Kidney epithelial cell (primary cell): ENCODE measurements around the gene SV2B. TPM values are rescaled to one million over a fixed set of nuclear protein-coding genes. Genes with fewer than 3 reads are reported as not detected.
A peak's percentile ranks its signal among the peaks of the same experiment; 100 is the strongest.

Experiments used
- DNase-seq: peaks from one replicate; pipeline ENCODE4 v3.0.0-alpha.2; 2010; ENCODE audit warnings: low read depth
- H3K27me3 ChIP-seq: 2 replicates; pipeline ENCODE4 v1.6.0; 2011; ENCODE audit warnings: low read length; ENCODE audit not compliant: control insufficient read depth, insufficient read depth
- H3K36me3 ChIP-seq: 2 replicates; pipeline ENCODE4 v1.5.1; 2011; ENCODE audit warnings: low read length; ENCODE audit not compliant: control insufficient read depth, insufficient read depth
- H3K4me3 ChIP-seq: 2 replicates; pipeline ENCODE4 v1.5.1; 2011; ENCODE audit warnings: low read depth, mild to moderate bottlenecking, control low read depth, low read length
- total RNA-seq: library from RNA; depleted of rRNA; stranded (reverse); fragments of >200 nt; gene quantifications from 2 replicates; pipeline ENCODE4 v1.2.3, GENCODE V29; 2015
- TF ChIP-seq, protein P1 (sequence below): IDR thresholded peaks from 2 replicates; pipeline ENCODE4 v1.5.1; 2011; ENCODE audit warnings: mild to moderate bottlenecking, moderate library complexity, low read length, control low read depth, inconsistent platforms; ENCODE audit not compliant: insufficient read depth, poor library complexity, severe bottlenecking

The SV2B gene
- total RNA-seq, 1 donor from 2014 or later = 1.8 TPM

DNA sequence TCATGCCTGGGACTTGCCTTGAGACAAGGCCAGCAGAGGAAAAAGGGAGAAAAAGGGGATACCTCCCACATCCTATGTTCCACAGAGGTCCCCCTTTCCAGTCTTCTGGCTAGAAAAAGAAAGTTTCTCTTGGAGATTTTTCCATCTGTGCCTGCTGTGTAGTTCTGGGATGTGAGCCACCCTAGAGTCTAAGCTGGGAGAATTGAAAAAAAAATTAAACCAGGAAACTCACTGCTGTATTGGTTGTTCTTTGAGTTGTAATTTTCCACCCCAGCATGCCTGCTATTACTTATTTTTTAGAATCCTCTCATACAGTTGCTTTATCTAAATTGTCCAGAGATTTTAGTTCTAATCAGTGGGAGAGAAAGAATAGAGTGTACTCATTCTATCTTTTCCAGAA lies 68.4 kb downstream of the SV2B start:
- H3K36me3 ChIP-seq = no peaks in the 10 kb centered on the region
- no peak for DNase-seq
- no peak overlapping the region for H3K4me3 ChIP-seq
- TF ChIP-seq, protein P1, sequence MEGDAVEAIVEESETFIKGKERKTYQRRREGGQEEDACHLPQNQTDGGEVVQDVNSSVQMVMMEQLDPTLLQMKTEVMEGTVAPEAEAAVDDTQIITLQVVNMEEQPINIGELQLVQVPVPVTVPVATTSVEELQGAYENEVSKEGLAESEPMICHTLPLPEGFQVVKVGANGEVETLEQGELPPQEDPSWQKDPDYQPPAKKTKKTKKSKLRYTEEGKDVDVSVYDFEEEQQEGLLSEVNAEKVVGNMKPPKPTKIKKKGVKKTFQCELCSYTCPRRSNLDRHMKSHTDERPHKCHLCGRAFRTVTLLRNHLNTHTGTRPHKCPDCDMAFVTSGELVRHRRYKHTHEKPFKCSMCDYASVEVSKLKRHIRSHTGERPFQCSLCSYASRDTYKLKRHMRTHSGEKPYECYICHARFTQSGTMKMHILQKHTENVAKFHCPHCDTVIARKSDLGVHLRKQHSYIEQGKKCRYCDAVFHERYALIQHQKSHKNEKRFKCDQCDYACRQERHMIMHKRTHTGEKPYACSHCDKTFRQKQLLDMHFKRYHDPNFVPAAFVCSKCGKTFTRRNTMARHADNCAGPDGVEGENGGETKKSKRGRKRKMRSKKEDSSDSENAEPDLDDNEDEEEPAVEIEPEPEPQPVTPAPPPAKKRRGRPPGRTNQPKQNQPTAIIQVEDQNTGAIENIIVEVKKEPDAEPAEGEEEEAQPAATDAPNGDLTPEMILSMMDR = no peak
- H3K27me3 ChIP-seq = no peaks in the 10 kb centered on the region

DNA sequence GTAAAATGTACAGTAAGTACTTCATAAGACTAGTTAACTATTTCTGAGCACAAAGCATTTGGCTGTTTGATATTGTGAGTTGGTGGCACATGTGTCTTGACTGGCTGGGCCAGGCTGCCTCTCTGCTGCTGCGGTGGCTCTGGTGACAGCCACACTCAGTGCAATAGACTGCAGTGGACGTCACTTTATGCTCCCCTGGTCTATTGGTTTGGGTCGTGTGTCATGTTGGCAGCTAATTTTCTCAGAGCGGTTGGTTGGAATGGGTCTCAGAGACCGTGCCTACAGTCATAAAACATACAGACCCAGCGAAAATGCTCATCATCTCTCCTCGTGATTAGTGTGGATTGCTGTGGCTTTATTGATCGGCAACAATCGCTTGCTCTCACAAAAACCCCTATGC lies 71.3 kb downstream of the SV2B start:
- DNase-seq = no peak
- no peaks in the 10 kb centered on the region for H3K36me3 ChIP-seq
- H3K27me3 ChIP-seq = no peaks in the 10 kb centered on the region
- TF ChIP-seq, protein P1 = no peak
- H3K4me3 ChIP-seq = no peak overlapping the region

DNA sequence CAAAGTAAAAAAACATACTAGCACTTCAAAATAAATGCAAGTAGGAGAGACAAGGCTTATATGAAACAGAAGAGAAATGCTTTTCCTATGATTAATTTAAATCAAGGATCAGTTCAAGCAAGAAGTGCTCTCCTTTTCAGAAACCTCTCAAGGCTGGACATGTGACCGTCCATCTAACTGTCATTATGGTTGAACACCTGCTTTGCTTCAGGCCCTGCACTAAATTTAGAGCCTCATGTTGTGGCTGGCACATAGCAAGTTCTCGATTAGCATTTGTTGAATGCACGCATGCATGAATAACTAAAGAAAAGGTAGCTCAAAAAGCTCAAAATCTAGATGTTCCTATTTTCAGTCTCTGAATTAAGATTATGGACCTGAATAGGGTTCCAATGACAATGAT lies 82.0 kb downstream of the SV2B start:
- no peaks in the 10 kb centered on the region for H3K36me3 ChIP-seq
- DNase-seq = no peak
- H3K27me3 ChIP-seq = no peaks in the 10 kb centered on the region
- H3K4me3 ChIP-seq = no peak overlapping the region
- TF ChIP-seq, protein P1 = no peak

DNA sequence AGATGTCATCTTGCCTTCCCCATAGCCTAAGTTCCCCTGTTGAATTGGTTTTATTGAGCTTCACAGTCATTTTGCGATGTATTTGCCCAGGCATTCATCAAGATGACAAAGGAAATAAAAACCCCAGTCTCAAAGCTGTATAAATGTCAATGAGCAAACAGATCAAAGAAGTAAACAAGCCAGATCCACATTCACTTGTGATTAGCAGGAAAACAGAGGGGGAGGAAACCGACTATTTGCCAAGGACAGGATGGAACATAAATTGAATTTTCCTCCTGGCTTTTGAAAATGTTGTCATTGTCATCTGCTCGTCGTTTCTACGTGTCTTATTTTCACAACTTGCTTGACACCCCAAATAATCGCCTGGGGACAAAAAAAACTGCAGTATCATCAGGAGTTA lies 83.5 kb downstream of the SV2B start:
- DNase-seq = no peak
- Histone ChIP-seq H3K36me3 (no peaks in the 10 kb centered on the region), H3K4me3 (no peak overlapping the region), H3K27me3 (no peaks in the 10 kb centered on the region)
- TF ChIP-seq, protein P1 = no peak

DNA sequence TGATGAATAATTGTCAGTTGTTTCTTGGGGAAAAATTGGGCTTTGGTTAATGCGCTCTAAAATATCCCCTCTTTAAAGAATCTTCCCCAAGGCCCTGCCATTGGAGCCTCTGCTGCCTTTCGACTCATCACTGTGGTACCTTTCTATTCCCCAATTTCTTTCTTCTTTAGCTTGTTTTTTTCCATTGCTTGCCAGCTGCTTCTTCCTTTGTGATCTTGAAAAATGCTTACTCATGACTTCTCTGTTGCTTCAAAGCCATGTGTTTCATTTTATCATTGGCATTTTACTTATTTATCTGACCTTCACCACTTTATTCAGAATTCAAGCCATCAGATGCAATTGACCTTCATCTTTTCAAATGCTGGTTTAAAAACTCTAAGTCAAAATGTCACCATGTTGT lies 84.4 kb downstream of the SV2B start:
- TF ChIP-seq, protein P1 = no peak
- Histone ChIP-seq H3K27me3 (no peaks in the 10 kb centered on the region), H3K4me3 (no peak overlapping the region), H3K36me3 (no peaks in the 10 kb centered on the region)
- DNase-seq = no peak

DNA sequence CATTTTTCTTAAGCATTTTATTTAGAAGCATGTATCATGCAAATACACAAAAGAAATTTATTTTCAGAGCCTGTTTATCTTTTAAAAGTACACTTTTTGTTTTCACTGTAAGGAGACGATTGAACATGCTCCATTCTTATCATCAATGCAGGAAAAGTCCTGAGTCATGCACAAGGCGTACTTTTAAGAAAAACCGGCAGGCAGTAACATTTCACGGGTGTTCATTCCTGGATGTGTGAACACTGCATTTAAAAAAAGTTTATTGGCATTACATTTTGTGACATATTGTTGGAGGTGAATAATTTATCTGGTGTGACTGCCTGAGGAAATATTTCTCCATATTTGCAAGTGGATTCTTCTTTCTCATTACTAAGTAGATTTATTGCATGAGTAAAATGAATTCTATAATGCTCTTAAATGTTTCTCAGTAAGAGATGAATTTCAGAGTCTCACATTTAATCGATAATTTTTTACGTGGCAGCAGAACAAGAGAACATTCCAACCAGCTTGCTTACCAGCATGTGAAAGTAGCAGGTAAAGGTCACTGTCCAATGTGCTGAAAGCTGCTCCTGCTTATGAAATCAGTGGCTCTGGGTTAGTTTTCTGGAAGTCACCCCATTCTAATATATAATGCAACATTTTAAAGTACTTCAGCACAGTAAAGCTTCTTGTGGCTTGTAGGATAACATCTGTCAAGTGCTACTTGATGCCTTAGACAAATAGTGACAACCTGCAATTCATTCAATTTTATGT lies 87.0 kb downstream of the SV2B start:
- H3K27me3 ChIP-seq = no peaks in the 10 kb centered on the region
- H3K36me3 ChIP-seq = no peaks in the 10 kb centered on the region
- TF ChIP-seq, protein P1 = no peak
- no peak overlapping the region for H3K4me3 ChIP-seq
- peak; percentile 35 for DNase-seq
